MM.1S (cell line): Measurements from ENCODE around the gene TRIM26.
A peak's percentile ranks its signal among the peaks of the same experiment; 100 is the strongest.

Source experiments
- DNase-seq: peaks from one replicate; pipeline ENCODE4 v3.0.0-alpha.2; 2015
- H2AFZ ChIP-seq: fragments of 300-600 bp; sonication (generic); 2 replicates; pipeline ENCODE4 v1.6.0; 2016; ENCODE audit warnings: antibody characterized with exemption, low read length
- H3F3A ChIP-seq: fragments of 300-600 bp; sonication (generic); 2 replicates; pipeline ENCODE4 v1.6.1; 2016; ENCODE audit warnings: mild to moderate bottlenecking, antibody characterized with exemption, low read length, moderate library complexity, mixed read lengths; ENCODE audit not compliant: insufficient read depth
- H3K27ac ChIP-seq: fragments of 300-600 bp; sonication (generic); 2 replicates; pipeline ENCODE4 v1.5.1; 2016; ENCODE audit warnings: mild to moderate bottlenecking, low read length
- H3K27me3 ChIP-seq: fragments of 300-600 bp; sonication (generic); replicated peaks from 2 replicates; pipeline ENCODE4 v1.6.0; 2016; ENCODE audit warnings: low read length; ENCODE audit not compliant: insufficient read depth
- H3K36me3 ChIP-seq: fragments of 300-600 bp; sonication (generic); replicated peaks from 2 replicates; pipeline ENCODE4 v1.6.1; 2016; ENCODE audit warnings: mild to moderate bottlenecking, low read length, mixed read lengths; ENCODE audit not compliant: insufficient read depth
- H3K4me1 ChIP-seq: fragments of 300-600 bp; sonication (generic); 2 replicates; pipeline ENCODE4 v1.6.1; 2016; ENCODE audit warnings: low read length, mixed read lengths
- H3K4me2 ChIP-seq: fragments of 300-600 bp; sonication (generic); 2 replicates; pipeline ENCODE4 v1.6.0; 2016; ENCODE audit warnings: low read depth, low read length
- H3K4me3 ChIP-seq: fragments of 300-600 bp; sonication (generic); 2 replicates; pipeline ENCODE4 v1.5.1; 2016; ENCODE audit warnings: low read length, mixed read lengths
- H3K79me2 ChIP-seq: fragments of 300-600 bp; sonication (generic); 2 replicates; pipeline ENCODE4 v1.6.1; 2016; ENCODE audit warnings: mixed run types, low read length, mixed read lengths
- H3K9ac ChIP-seq: fragments of 300-600 bp; sonication (generic); 2 replicates; pipeline ENCODE4 v1.6.1; 2016; ENCODE audit warnings: low read length, mixed read lengths
- H3K9me2 ChIP-seq: fragments of 300-600 bp; sonication (generic); replicated peaks from 2 replicates; pipeline ENCODE4 v1.6.1; 2016; ENCODE audit warnings: mild to moderate bottlenecking, low read length, mixed read lengths; ENCODE audit not compliant: insufficient read depth
- H3K9me3 ChIP-seq: fragments of 300-600 bp; sonication (generic); replicated peaks from 2 replicates; pipeline ENCODE4 v1.6.1; 2016; ENCODE audit warnings: mild to moderate bottlenecking, low read length, mixed read lengths; ENCODE audit not compliant: insufficient read depth
- H4K20me1 ChIP-seq: fragments of 300-600 bp; sonication (generic); 2 replicates; pipeline ENCODE4 v1.6.1; 2016; ENCODE audit warnings: mild to moderate bottlenecking, low read length, moderate library complexity, mixed read lengths; ENCODE audit not compliant: insufficient read depth
- CTCF ChIP-seq: fragments of 300-600 bp; sonication (generic); IDR thresholded peaks from 2 replicates; pipeline ENCODE4 v1.5.1; 2016; ENCODE audit warnings: antibody characterized with exemption, low read length, mixed read lengths
- EZH2 ChIP-seq: fragments of 300-600 bp; sonication (generic); optimal IDR thresholded peaks from 2 replicates; pipeline ENCODE3; 2017; ENCODE audit warnings: low read depth, mild to moderate bottlenecking, antibody characterized with exemption, low read length, mixed read lengths
- EZH2phosphoT487 ChIP-seq: fragments of 300-600 bp; sonication (generic); IDR thresholded peaks from 2 replicates; pipeline ENCODE4 v1.6.1; 2018; ENCODE audit warnings: antibody characterized with exemption, low read length

TRIM26 gene

GRCh38 chr6:30213957-30214656 lies 901 bp upstream of the TRIM26 start:
- peaks cover 37% of the 10 kb centered on the region for H3K79me2 ChIP-seq
- H3K27ac ChIP-seq = peak overlapping the region; percentile 94
- peaks cover 19% of the 10 kb centered on the region for H3K4me1 ChIP-seq
- peaks cover 6% of the 10 kb centered on the region for H3F3A ChIP-seq
- peak; percentile 75 for DNase-seq
- H3K9me3 ChIP-seq = no peaks in the 10 kb centered on the region
- TF ChIP-seq EZH2phosphoT487 (no peak), EZH2 (no peak), CTCF (no peak)
- H4K20me1 ChIP-seq = peaks cover 13% of the 10 kb centered on the region
- peak overlapping the region; percentile 93 for H3K4me2 ChIP-seq
- peak overlapping the region; percentile 92 for H3K4me3 ChIP-seq
- no peaks in the 10 kb centered on the region for H3K27me3 ChIP-seq
- H3K36me3 ChIP-seq = no peaks in the 10 kb centered on the region
- H3K9me2 ChIP-seq = no peaks in the 10 kb centered on the region
- peak overlapping the region; percentile 93 for H3K9ac ChIP-seq
- peak overlapping the region; percentile 100 for H2AFZ ChIP-seq

GRCh38 chr6:30213667-30213956 lies 406 bp upstream of the TRIM26 start:
- peaks cover 13% of the 10 kb centered on the region for H4K20me1 ChIP-seq
- peak overlapping the region; percentile 93 for H3K9ac ChIP-seq
- peaks cover 19% of the 10 kb centered on the region for H3K4me1 ChIP-seq
- no peak for TF ChIP-seq EZH2phosphoT487
- no peak for TF ChIP-seq EZH2
- no peak for TF ChIP-seq CTCF
- peak overlapping the region; percentile 100 for H2AFZ ChIP-seq
- H3K36me3 ChIP-seq = no peaks in the 10 kb centered on the region
- peak overlapping the region; percentile 93 for H3K4me2 ChIP-seq
- peaks cover 6% of the 10 kb centered on the region for H3F3A ChIP-seq
- DNase-seq = no peak
- peaks cover 42% of the 10 kb centered on the region for H3K79me2 ChIP-seq
- H3K9me2 ChIP-seq = no peaks in the 10 kb centered on the region
- H3K9me3 ChIP-seq = no peaks in the 10 kb centered on the region
- no peaks in the 10 kb centered on the region for H3K27me3 ChIP-seq
- peak overlapping the region; percentile 94 for H3K27ac ChIP-seq
- H3K4me3 ChIP-seq = peak overlapping the region; percentile 92

- Histone ChIP-seq H3K4me2 (peak overlapping the region; percentile 76), H3K36me3 (no peaks in the 10 kb centered on the region), H3K4me1 (peaks cover 19% of the 10 kb centered on the region), H3K79me2 (peaks cover 59% of the 10 kb centered on the region), H3K27ac (no peak overlapping the region), H3F3A (peaks cover 6% of the 10 kb centered on the region), H3K9ac (peak overlapping the region; percentile 93; the same call in 1 of the 2 replicates), H3K27me3 (no peaks in the 10 kb centered on the region), H4K20me1 (peaks cover 23% of the 10 kb centered on the region), H3K9me3 (no peaks in the 10 kb centered on the region), H2AFZ (no peak overlapping the region), H3K4me3 (peak overlapping the region; percentile 92), H3K9me2 (no peaks in the 10 kb centered on the region)
- DNase-seq = no peak
- TF ChIP-seq CTCF (no peak), EZH2phosphoT487 (no peak), EZH2 (no peak)
Measured at GRCh38 chr6:30211899-30212298, 1.3 kb downstream of the TRIM26 start.
